Activated naive CD8-positive, alpha-beta T cell treated with anti-CD3 and anti-CD28 coated beads, Interleukin-2, amount 10 ng/mL, durations not matched to agents 7 days and 5 days (primary cell): ENCODE results near the gene MARVELD3. TPM values are rescaled to one million over a fixed set of nuclear protein-coding genes. Genes with fewer than 3 reads are reported as not detected.
"Not testable (repeated sequence)": the region's sequence is repeated elsewhere in the genome, so short reads cannot be mapped to it uniquely, and the experiment has no call there.

Experiments
- ATAC-seq: fragments of 150-1000 bp; cut with Tn5 transposase; one replicate; pipeline ENCODE4 v1.10.0; 2021; ENCODE audit warnings: low read depth, moderate library complexity
- POLR2A ChIA-PET: fragments of 350-600 bp; sonication (Branson Sonifier 250); formaldehyde crosslinking; loops from one replicate; lab custom pipeline; 2021; ENCODE audit warnings: antibody characterized with exemption; lab: Charles Lee
- DNase-seq: peaks from one replicate; pipeline ENCODE4 v3.0.0; 2021
- H3K27ac Mint-ChIP-seq: one replicate; pipeline ENCODE4 v1.8.0; 2022; ENCODE audit warnings: mild to moderate bottlenecking, mixed read lengths
- H3K27me3 Mint-ChIP-seq: one replicate; pipeline ENCODE4 v1.8.0; 2022; ENCODE audit warnings: mild to moderate bottlenecking, moderate library complexity, mixed read lengths
- H3K36me3 Mint-ChIP-seq: one replicate; pipeline ENCODE4 v1.8.0; 2021; ENCODE audit warnings: mild to moderate bottlenecking, mixed read lengths
- H3K4me1 Mint-ChIP-seq: one replicate; pipeline ENCODE4 v1.8.0; 2021; ENCODE audit warnings: mixed read lengths
- H3K4me3 Mint-ChIP-seq: one replicate; pipeline ENCODE4 v1.8.0; 2022; ENCODE audit warnings: mild to moderate bottlenecking, moderate library complexity, mixed read lengths
- H3K9me3 Mint-ChIP-seq: one replicate; pipeline ENCODE4 v1.8.0; 2021; ENCODE audit warnings: mixed read lengths
- total RNA-seq, 2 experiments: library from RNA; stranded (reverse); gene quantifications; one replicate each; pipeline ENCODE4 v1.2.3, GENCODE V29; 2021

Gene MARVELD3
- not detected for total RNA-seq

DNA sequence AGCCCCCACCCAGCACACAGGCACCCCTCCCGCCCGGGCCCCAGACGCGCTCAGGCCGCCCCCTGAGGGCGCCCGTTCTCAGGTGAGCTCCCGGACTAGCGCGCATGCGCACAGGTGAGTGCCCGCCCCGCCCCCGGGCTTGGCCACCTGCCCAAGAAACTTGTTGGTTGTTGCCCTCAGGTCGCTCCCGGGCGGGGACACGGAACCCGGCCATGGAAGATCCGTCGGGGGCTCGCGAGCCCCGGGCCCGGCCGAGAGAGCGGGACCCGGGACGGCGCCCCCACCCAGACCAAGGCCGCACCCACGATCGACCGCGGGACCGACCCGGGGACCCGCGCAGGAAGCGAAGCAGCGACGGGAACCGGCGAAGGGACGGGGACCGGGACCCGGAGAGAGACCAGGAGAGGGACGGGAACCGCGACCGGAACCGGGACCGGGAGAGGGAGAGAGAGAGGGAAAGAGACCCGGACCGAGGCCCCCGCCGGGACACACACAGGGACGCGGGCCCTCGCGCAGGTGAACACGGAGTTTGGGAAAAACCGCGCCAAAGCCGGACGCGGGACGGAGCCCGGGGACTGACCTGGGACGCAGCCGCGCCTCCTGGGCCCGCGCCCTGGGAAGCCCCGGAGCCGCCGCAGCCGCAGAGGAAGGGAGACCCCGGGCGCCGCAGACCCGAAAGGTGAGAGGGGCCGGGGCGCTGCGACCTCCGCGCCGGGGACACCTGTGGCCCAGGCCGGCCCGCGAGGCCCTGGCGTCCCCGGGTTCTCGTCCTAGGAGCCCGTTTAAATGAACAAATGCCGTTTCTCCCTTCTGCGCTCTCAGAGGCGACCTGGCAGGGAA is at the start of gene MARVELD3:
Gene MARVELD3, plus strand, starts transcription at position 167 of the 840 bp plus-strand sequence. Its CDS starts 46 bp downstream, at position 213.
- Mint-ChIP-seq H3K4me3 (peak within 1 kb of the TSS; percentile 53), H3K36me3 (no peaks in the 10 kb centered on the region), H3K9me3 (no peaks in the 10 kb centered on the region), H3K27me3 (peaks cover 31% of the 10 kb centered on the region), H3K27ac (no peak within 1 kb of the TSS), H3K4me1 (peaks cover 14% of the 10 kb centered on the region)
- peak; percentile 10 for ATAC-seq
- POLR2A ChIA-PET = no interaction called here
- peak; percentile 47 for DNase-seq

- Mint-ChIP-seq H3K9me3 (no peaks in the 10 kb centered on the region), H3K4me3 (no peak within 1 kb of the TSS), H3K27me3 (peaks cover 25% of the 10 kb centered on the region), H3K36me3 (no peaks in the 10 kb centered on the region), H3K27ac (no peak within 1 kb of the TSS), H3K4me1 (no peaks in the 10 kb centered on the region)
- no peak for DNase-seq
- POLR2A ChIA-PET = no interaction called here
- no peak for ATAC-seq
Observed at GRCh38 chr16:71576971-71577370, 49.0 kb upstream of the MARVELD3 start, which contains the start of gene TAT. TAT (minus strand) TSS chr16:71577092; CDS start chr16:71576415, 677 bp downstream.

GRCh38 chr16:71582553-71582848 is 43.5 kb upstream of the MARVELD3 start:
- POLR2A ChIA-PET, H3K9me3 Mint-ChIP-seq, DNase-seq, ATAC-seq, H3K27ac Mint-ChIP-seq, H3K36me3 Mint-ChIP-seq, H3K4me1 Mint-ChIP-seq, H3K4me3 Mint-ChIP-seq: not testable (repeated sequence)
- peaks cover 16% of the 10 kb centered on the region for H3K27me3 Mint-ChIP-seq

DNA sequence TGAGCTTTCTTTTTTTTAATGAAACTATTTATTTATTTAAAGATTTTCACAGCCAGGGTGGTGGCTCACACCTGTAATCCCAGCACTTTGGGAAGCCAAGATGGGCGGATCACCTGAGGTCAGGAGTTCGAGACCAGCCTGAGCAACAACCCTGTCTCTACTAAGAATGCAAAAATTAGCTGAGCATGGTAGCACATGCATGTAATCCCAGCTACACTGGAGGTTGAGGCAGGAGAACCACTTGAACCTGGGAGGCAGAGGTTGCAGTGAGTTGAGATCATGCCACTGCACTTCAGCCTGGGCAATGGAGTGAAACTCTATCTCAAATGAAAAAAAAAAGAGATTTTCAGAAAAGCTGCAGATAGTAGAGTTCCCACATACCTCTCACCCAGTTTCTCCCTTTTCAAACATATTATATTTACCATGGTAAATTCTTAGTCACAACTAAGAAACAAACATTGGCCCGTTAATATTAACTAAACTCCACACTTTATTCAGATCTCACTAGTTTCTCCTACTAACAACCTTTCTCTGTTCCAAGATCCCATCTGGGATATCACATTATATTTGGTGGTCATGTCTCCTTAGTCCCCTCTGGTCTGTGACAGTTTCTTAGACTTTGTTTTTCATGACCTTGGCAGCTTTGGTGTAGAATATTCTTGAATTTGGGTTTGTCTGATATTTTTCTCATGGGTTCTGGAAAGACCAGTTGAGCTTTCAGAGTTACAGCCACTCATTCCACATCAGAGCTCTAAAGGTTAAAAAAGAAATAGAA is 41.3 kb upstream of the MARVELD3 start:
- POLR2A ChIA-PET = no interaction called here
- Mint-ChIP-seq H3K4me1 (no peaks in the 10 kb centered on the region), H3K27me3 (peaks cover 19% of the 10 kb centered on the region)

DNA sequence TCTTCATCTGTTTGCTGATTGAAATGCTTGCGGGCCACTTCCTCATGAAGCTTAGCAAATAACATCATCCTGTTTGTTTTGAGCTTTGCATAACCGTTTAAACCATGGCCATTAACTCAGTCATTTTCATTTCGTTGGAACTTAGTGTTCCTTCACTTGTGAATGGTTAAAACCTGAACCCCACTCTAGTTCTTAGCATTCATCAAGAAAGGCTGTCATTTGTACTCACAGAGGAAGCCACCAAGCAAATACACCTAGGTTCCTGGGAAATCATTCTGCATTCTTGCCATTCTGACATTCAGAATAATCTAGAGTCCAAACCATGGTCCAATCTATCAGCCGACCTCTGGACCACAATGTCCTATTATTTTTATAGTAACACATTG is 40.7 kb upstream of the MARVELD3 start:
- no peaks in the 10 kb centered on the region for H3K9me3 Mint-ChIP-seq
- no peak for DNase-seq

More for the DNA sequence above, 41.3 kb upstream of the MARVELD3 start:
- no peak overlapping the region for H3K27ac Mint-ChIP-seq
- no peaks in the 10 kb centered on the region for H3K9me3 Mint-ChIP-seq
- DNase-seq (no peak), ATAC-seq (no peak)
- no peak overlapping the region for H3K4me3 Mint-ChIP-seq
- no peaks in the 10 kb centered on the region for H3K36me3 Mint-ChIP-seq

DNA sequence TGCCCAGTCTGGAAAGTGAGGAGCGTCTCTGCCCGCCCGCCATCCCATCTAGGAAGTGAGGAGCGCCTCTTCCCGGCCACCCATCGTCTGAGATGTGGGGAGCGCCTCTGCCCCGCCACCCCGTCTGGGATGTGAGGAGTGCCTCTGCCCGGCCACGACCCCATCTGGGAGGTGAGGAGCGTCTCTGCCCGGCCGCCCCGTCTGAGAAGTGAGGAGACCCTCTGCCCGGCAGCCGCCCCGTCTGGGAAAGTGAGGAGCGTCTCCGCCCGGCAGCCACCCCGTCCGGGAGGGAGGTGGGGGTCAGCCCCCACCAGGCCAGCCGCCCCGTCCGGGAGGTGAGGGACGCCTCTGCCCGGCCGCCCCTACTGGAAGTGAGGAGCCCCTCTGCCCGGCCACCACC is 36.6 kb upstream of the MARVELD3 start:
- H3K27me3 Mint-ChIP-seq = peaks cover 29% of the 10 kb centered on the region
- H3K27ac Mint-ChIP-seq, H3K9me3 Mint-ChIP-seq, H3K4me3 Mint-ChIP-seq, ATAC-seq, POLR2A ChIA-PET, H3K4me1 Mint-ChIP-seq, H3K36me3 Mint-ChIP-seq, DNase-seq: not testable (repeated sequence)

More for the DNA sequence above, 40.7 kb upstream of the MARVELD3 start:
- H3K27ac Mint-ChIP-seq = no peak overlapping the region
- no peaks in the 10 kb centered on the region for H3K4me1 Mint-ChIP-seq
- H3K36me3 Mint-ChIP-seq = no peaks in the 10 kb centered on the region
- no peak overlapping the region for H3K4me3 Mint-ChIP-seq
- no peak for ATAC-seq
- H3K27me3 Mint-ChIP-seq = peaks cover 19% of the 10 kb centered on the region
- POLR2A ChIA-PET = no interaction called here

DNA sequence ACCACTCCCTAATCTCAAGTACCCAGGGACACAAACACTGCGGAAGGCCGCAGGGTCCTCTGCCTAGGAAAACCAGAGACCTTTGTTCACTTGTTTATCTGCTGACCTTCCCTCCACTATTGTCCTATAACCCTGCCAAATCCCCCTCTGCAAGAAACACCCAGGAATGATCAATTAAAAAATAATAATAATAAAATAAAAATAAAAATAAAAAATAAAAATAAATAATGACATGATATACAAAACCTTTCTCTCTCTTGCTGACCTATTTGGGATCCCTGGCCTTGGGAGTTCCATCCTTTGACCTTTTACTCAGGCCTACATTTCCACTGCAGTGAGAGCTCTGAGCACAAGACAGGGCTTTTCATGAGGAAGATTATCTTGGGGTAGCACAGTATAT is 35.9 kb upstream of the MARVELD3 start:
- H3K9me3 Mint-ChIP-seq, H3K36me3 Mint-ChIP-seq, DNase-seq, POLR2A ChIA-PET, ATAC-seq, H3K4me3 Mint-ChIP-seq, H3K4me1 Mint-ChIP-seq, H3K27ac Mint-ChIP-seq: not testable (repeated sequence)
- peaks cover 30% of the 10 kb centered on the region for H3K27me3 Mint-ChIP-seq

GRCh38 chr16:71590584-71590983 is 35.4 kb upstream of the MARVELD3 start:
- Mint-ChIP-seq H3K4me1 (no peaks in the 10 kb centered on the region), H3K9me3 (no peaks in the 10 kb centered on the region), H3K27me3 (peaks cover 25% of the 10 kb centered on the region), H3K27ac (no peak overlapping the region), H3K4me3 (no peak overlapping the region), H3K36me3 (no peaks in the 10 kb centered on the region)
- ATAC-seq (no peak), DNase-seq (no peak)
- POLR2A ChIA-PET = no interaction called here

GRCh38 chr16:71591917-71592316 is 34.1 kb upstream of the MARVELD3 start:
- ATAC-seq (no peak), DNase-seq (no peak)
- no peak overlapping the region for H3K27ac Mint-ChIP-seq
- no peaks in the 10 kb centered on the region for H3K4me1 Mint-ChIP-seq
- H3K4me3 Mint-ChIP-seq = no peak overlapping the region
- POLR2A ChIA-PET = no interaction called here
- no peaks in the 10 kb centered on the region for H3K36me3 Mint-ChIP-seq
- peaks cover 27% of the 10 kb centered on the region for H3K27me3 Mint-ChIP-seq
- no peaks in the 10 kb centered on the region for H3K9me3 Mint-ChIP-seq

DNA sequence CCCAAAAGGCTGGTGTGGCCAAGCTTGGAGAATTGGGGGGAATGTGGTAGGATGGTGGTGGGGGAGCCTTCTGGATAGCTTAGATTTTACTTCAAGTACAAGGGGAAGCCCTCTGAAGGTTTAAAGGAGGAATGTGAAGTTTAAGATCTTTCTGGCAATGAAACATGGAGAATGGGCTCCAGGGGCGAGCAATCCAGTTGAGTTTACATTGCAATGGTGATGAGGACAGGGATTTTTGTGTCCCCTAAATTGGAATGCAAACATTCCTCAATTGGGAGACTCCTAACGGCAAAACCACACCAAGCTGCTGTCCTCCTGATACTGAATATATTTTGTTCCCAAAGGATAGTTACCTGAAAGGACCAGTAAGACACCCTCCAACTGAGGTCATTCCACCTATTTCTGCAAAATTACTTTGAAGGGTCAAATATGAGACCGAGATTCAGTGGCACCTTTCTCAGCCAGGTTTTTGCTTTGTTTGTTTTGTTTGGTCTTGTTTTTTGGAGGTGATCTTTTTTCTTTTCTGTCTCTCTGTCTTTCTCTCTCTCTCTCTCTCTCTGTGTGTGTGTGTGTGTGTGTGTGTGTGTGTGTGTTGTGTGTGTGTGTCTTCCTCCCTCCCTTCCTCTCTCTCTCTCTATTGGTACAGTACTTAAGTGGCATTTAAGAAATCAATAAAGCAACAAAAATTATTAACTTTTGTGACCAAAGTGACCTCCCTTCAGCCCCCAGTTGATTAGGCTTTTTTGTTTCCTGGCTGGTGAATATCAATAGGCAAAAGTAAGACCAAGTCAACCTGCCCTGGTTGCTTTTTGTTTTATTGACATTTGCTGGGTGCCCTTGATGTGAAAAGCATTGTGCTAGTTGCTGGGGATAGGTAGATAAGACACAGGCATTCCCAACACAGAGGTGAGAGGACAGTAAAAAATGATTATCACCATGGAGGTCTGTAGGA is 32.7 kb upstream of the MARVELD3 start:
- Mint-ChIP-seq H3K27ac (no peak overlapping the region), H3K4me3 (no peak overlapping the region), H3K9me3 (no peaks in the 10 kb centered on the region), H3K4me1 (no peaks in the 10 kb centered on the region), H3K27me3 (peaks cover 35% of the 10 kb centered on the region), H3K36me3 (no peaks in the 10 kb centered on the region)
- no peak for ATAC-seq
- DNase-seq = no peak
- POLR2A ChIA-PET = no interaction called here

- POLR2A ChIA-PET = no interaction called here
- Mint-ChIP-seq H3K9me3 (no peaks in the 10 kb centered on the region), H3K4me3 (no peak overlapping the region), H3K4me1 (no peaks in the 10 kb centered on the region), H3K27me3 (peaks cover 36% of the 10 kb centered on the region), H3K36me3 (no peaks in the 10 kb centered on the region), H3K27ac (no peak overlapping the region)
- DNase-seq = no peak
- no peak for ATAC-seq
Observed at GRCh38 chr16:71594000-71594646, 31.9 kb upstream of the MARVELD3 start.

GRCh38 chr16:71595340-71595826 is 30.6 kb upstream of the MARVELD3 start:
- DNase-seq, ATAC-seq, H3K27ac Mint-ChIP-seq, H3K36me3 Mint-ChIP-seq, H3K4me1 Mint-ChIP-seq, H3K9me3 Mint-ChIP-seq, POLR2A ChIA-PET, H3K4me3 Mint-ChIP-seq: not testable (repeated sequence)
- H3K27me3 Mint-ChIP-seq = peaks cover 36% of the 10 kb centered on the region
